Measurements from ENCODE around the gene POLR3C. TPM values are rescaled to one million over a fixed set of nuclear protein-coding genes. Genes with fewer than 3 reads are reported as not detected.
A peak's percentile ranks its signal among the peaks of the same experiment; 100 is the strongest.

POLR3C gene
- total and polyA plus RNA-seq, 2 of the 13 experiments (the other 11 are each of a cell fraction or from before 2014, with no cell fraction given), result 15.5 to 24.3 TPM

DNA sequence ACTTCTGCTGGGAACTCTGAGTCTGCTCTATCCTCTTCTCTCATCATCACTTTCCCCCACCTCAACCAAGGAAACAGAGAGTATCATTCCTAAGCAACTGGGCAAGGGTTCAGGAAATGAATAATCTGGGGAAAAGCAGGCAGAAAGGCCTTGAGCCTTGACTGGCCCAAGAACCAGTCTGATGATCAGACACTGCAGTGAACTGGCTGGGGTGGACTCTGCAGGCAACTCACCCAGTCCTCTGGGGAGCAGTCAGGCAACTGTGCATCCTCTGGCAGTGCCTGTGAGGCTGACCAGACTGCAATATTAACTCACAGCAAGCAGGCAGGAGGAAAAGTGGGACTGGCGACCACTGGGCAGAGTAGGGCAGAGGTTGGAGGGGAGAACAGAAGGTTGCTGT lies 60.7 kb downstream of the POLR3C start:
- 13% methylated on average over 1 of the region's 1 CpG for WGBS (ENCODE audit: low lambda C conversion rate)
- intact Hi-C loops (cut with micrococcal nuclease; ENCODE audit: unreplicated experiment), result no loop called here

DNA sequence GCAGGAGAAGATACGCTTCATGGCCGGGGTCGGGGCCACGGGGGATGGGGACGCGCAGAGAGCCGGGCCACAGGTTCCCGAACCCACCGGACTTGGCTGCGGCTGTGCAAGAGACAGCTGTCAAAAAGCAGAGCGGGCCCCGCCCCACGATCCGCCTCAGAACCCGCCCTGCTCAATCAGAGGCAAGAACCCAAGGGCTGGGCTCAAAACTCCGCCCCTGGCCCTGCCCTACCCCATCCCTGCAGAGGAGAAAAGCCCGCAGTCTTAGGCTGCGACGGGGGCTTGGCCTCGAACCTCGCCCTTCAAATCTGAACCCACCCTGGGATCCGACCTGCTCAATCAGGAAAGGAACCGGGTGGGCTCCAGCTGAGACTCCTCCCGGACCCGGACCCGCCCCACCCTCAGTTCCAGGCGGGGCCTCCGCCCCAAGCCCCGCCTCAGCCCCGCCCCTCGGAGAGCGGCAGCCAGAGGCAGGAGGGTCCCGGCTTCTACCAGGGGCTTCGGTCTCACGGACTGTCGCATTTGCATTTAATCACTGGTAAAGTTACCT lies 61.8 kb downstream of the POLR3C start, which contains the start of gene ANKRD35:
ANKRD35 (minus strand) TSS at position 129 of the 550 bp plus-strand sequence; CDS start at position 21, 108 bp downstream.
- Histone ChIP-seq H3K36me3 (replicated peaks in 1 of 2; ENCODE audit: control insufficient read depth in 1 of 2, insufficient read depth in 2 of 2, low read length in 2 of 2) (no peaks in the 10 kb centered on the region), H3K4me1 (ENCODE audit: insufficient read depth, low read length) (peaks cover 43% of the 10 kb centered on the region), H3K9me3 (ENCODE audit: low read length) (no peaks in the 10 kb centered on the region), H2AFZ (ENCODE audit: low read length) (peak within 1 kb of the TSS; percentile 72), H3K9ac (ENCODE audit: insufficient read depth, low read depth, low read length) (no peak within 1 kb of the TSS), H4K20me1 (ENCODE audit: insufficient read depth, low read length) (no peaks in the 10 kb centered on the region), H3K4me2 (ENCODE audit: low read depth, low read length) (peak within 1 kb of the TSS; percentile 75), H3K27ac (ENCODE audit: extremely low read length, insufficient read depth, low read length) (no peak within 1 kb of the TSS), H3K27me3 (ENCODE audit: control insufficient read depth in 1 of 2, insufficient read depth in 2 of 2, low read length in 2 of 2) (peaks cover 2 to 26% of the 10 kb centered on the region in 2 experiments), H3K4me3 (replicated peaks in 1 of 3; ENCODE audit: insufficient read depth in 1 of 3, low read depth in 2 of 3, low read length in 3 of 3) (peak within 1 kb of the TSS; percentile 63 to 80 (median 71)), H3K79me2 (ENCODE audit: insufficient read depth, low read length) (no peaks in the 10 kb centered on the region)
- 2% methylated on average over 17 of the region's 36 CpGs for WGBS (ENCODE audit: low lambda C conversion rate)
- peak; percentile 99 for ATAC-seq
- intact Hi-C loops (cut with micrococcal nuclease; ENCODE audit: unreplicated experiment), result no loop called here
- CTCF ChIA-PET (ENCODE audit: low intra/inter-chr PET ratio, low total read pairs), result no interaction called here
- BruUV-seq (replicated peaks), result no TSS peak
- no peak for FAIRE-seq
- in situ Hi-C loops (cut with HindIII; ENCODE audit: extremely low pct_ligation_motif_present, low pct_unique_long_range_greater_than_20kb), result loop anchor here (5.0 to 10.0 kb wide), 2 partner anchors 41 to 119 kb away; partner anchors contain the start of gene RBM8A
- peak; percentile 63 for DNase-seq (ENCODE audit: low spot score)
- POLR2A ChIA-PET, result interaction anchor here (0.6 to 3.8 kb wide), 4 partner anchors 27 to 69 kb away, joined by 3 to 14 read pairs (median 4); partner anchors contain the start of genes PIAS3 and RBM8A
- TF ChIP-seq LCORL (IDR thresholded peaks at IDR 0.05), result no peak
- TF ChIP-seq LCORL (CRISPR knock-in tag; IDR thresholded peaks at IDR 0.05), result no peak
- no peak for TF ChIP-seq ZNF816 (CRISPR knock-in tag; IDR thresholded peaks at IDR 0.05; ENCODE audit: borderline replicate concordance)
- TF ChIP-seq ONECUT2 (CRISPR knock-in tag; IDR thresholded peaks at IDR 0.05), result no peak
- TF ChIP-seq NCOA5 (CRISPR knock-in tag; IDR thresholded peaks at IDR 0.05), result no peak
- TF ChIP-seq PHB2 (IDR thresholded peaks at IDR 0.05; ENCODE audit: partially characterized antibody), result no peak

More for the DNA sequence above, 60.7 kb downstream of the POLR3C start:
- DNase-seq (ENCODE audit: low spot score) (no peak), FAIRE-seq (no peak), ATAC-seq (no peak)
- Histone ChIP-seq H4K20me1 (ENCODE audit: insufficient read depth, low read length) (no peaks in the 10 kb centered on the region), H3K27ac (ENCODE audit: extremely low read length, insufficient read depth, low read length) (no peak overlapping the region), H3K27me3 (ENCODE audit: control insufficient read depth in 1 of 2, insufficient read depth in 2 of 2, low read length in 2 of 2) (peaks cover 2 to 30% of the 10 kb centered on the region in 2 experiments), H3K79me2 (ENCODE audit: insufficient read depth, low read length) (no peaks in the 10 kb centered on the region), H3K4me3 (replicated peaks in 1 of 3; ENCODE audit: insufficient read depth in 1 of 3, low read depth in 2 of 3, low read length in 3 of 3) (no peak overlapping the region), H2AFZ (ENCODE audit: low read length) (no peak overlapping the region), H3K9ac (ENCODE audit: insufficient read depth, low read depth, low read length) (no peak overlapping the region), H3K4me1 (ENCODE audit: insufficient read depth, low read length) (peaks cover 32% of the 10 kb centered on the region), H3K36me3 (replicated peaks in 1 of 2; ENCODE audit: control insufficient read depth in 1 of 2, insufficient read depth in 2 of 2, low read length in 2 of 2) (no peaks in the 10 kb centered on the region), H3K9me3 (ENCODE audit: low read length) (no peaks in the 10 kb centered on the region), H3K4me2 (ENCODE audit: low read depth, low read length) (no peak overlapping the region)
- TF ChIP-seq ZNF747 (CRISPR knock-in tag; IDR thresholded peaks at IDR 0.05; ENCODE audit: borderline replicate concordance) (no peak), HES4 (CRISPR knock-in tag; IDR thresholded peaks at IDR 0.05; ENCODE audit: borderline replicate concordance) (no peak), NFKBIZ (CRISPR knock-in tag; IDR thresholded peaks at IDR 0.05) (no peak), RARG (CRISPR knock-in tag; IDR thresholded peaks at IDR 0.05; ENCODE audit: low read depth) (no peak), ZNF205 (CRISPR knock-in tag; IDR thresholded peaks at IDR 0.05) (no peak), IRX3 (CRISPR knock-in tag; IDR thresholded peaks at IDR 0.05; ENCODE audit: borderline replicate concordance, low read depth) (no peak)
- TF ChIP-seq, protein P1, sequence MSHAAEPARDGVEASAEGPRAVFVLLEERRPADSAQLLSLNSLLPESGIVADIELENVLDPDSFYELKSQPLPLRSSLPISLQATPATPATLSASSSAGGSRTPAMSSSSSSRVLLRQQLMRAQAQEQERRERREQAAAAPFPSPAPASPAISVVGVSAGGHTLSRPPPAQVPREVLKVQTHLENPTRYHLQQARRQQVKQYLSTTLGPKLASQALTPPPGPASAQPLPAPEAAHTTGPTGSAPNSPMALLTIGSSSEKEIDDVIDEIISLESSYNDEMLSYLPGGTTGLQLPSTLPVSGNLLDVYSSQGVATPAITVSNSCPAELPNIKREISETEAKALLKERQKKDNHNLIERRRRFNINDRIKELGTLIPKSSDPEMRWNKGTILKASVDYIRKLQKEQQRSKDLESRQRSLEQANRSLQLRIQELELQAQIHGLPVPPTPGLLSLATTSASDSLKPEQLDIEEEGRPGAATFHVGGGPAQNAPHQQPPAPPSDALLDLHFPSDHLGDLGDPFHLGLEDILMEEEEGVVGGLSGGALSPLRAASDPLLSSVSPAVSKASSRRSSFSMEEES (CRISPR knock-in tag; IDR thresholded peaks at IDR 0.05), result no peak
- BruUV-seq (replicated peaks), result no TSS peak
- POLR2A ChIA-PET, result interaction anchor here (1.2 kb wide), 1 partner anchor 26 kb away, joined by 3 read pairs; the partner anchor contains the start of gene PIAS3
- CTCF ChIA-PET (ENCODE audit: low intra/inter-chr PET ratio, low total read pairs), result no interaction called here
- in situ Hi-C loops (cut with HindIII; ENCODE audit: extremely low pct_ligation_motif_present, low pct_unique_long_range_greater_than_20kb), result loop anchor here (5.0 to 10.0 kb wide), 2 partner anchors 43 to 120 kb away; partner anchors contain the start of gene RBM8A
